GM23338 (cell line): ENCODE data around the gene COL15A1. TPM values are rescaled to one million over a fixed set of nuclear protein-coding genes. Genes with fewer than 3 reads are reported as not detected.

Experiments used
- ATAC-seq: fragments of 200-7000 bp; cut with Tn5 transposase; 3 replicates; pipeline ENCODE4 v1.9.1; 2020
- DNase-seq: peaks from one replicate; pipeline ENCODE4 v3.0.0-alpha.2; 2015; ENCODE audit warnings: low spot score
- H2AFZ ChIP-seq: fragments of 200-600 bp; sonication (generic); 2 replicates; pipeline ENCODE4 v1.8.0; 2016; ENCODE audit warnings: antibody characterized with exemption, mild to moderate bottlenecking, moderate library complexity
- H3F3A ChIP-seq: fragments of 200-600 bp; sonication (generic); replicated peaks from 2 replicates; pipeline ENCODE4 v1.8.0; 2017; ENCODE audit warnings: antibody characterized with exemption, mixed run types, low read depth
- H3K27ac ChIP-seq: fragments of 200-600 bp; sonication (generic); 2 replicates; pipeline ENCODE4 v1.6.1; 2016; ENCODE audit warnings: low read depth
- H3K27me3 ChIP-seq: fragments of 200-600 bp; sonication (generic); 2 replicates; pipeline ENCODE4 v1.8.0; 2016; ENCODE audit warnings: mild to moderate bottlenecking, mixed run types, moderate library complexity; ENCODE audit not compliant: insufficient read depth
- H3K36me3 ChIP-seq: fragments of 200-600 bp; sonication (generic); 2 replicates; pipeline ENCODE4 v1.8.0; 2016; ENCODE audit warnings: mild to moderate bottlenecking; ENCODE audit not compliant: insufficient read depth
- H3K4me1 ChIP-seq: fragments of 200-600 bp; sonication (generic); 2 replicates; pipeline ENCODE4 v1.8.0; 2016; ENCODE audit warnings: mild to moderate bottlenecking, moderate library complexity; ENCODE audit not compliant: insufficient read depth
- H3K4me2 ChIP-seq: fragments of 200-600 bp; sonication (generic); 2 replicates; pipeline ENCODE4 v1.7.1; 2017; ENCODE audit warnings: mixed run types
- H3K4me3 ChIP-seq: fragments of 200-600 bp; sonication (generic); 2 replicates; pipeline ENCODE4 v1.6.1; 2016; ENCODE audit warnings: mixed run types
- H3K79me2 ChIP-seq: fragments of 200-600 bp; sonication (generic); replicated peaks from 2 replicates; pipeline ENCODE4 v1.8.0; 2017; ENCODE audit warnings: mild to moderate bottlenecking; ENCODE audit not compliant: insufficient read depth
- H3K9me2 ChIP-seq: fragments of 200-600 bp; sonication (generic); 2 replicates; pipeline ENCODE4 v1.8.0; 2017; ENCODE audit not compliant: insufficient read depth
- H4K20me1 ChIP-seq: fragments of 200-600 bp; sonication (generic); replicated peaks from 2 replicates; pipeline ENCODE4 v1.8.0; 2017; ENCODE audit warnings: mild to moderate bottlenecking; ENCODE audit not compliant: insufficient read depth
- H3K27ac Mint-ChIP-seq: 2 replicates; pipeline ENCODE4 v1.8.0; 2020; ENCODE audit warnings: inconsistent platforms, mild to moderate bottlenecking, moderate library complexity, mixed read lengths
- H3K27me3 Mint-ChIP-seq: 3 replicates; pipeline ENCODE4 v1.8.0; 2022; ENCODE audit warnings: low read depth, mild to moderate bottlenecking, moderate library complexity, mixed read lengths, inconsistent platforms; ENCODE audit not compliant: insufficient read depth, poor library complexity
- H3K36me3 Mint-ChIP-seq: 3 replicates; pipeline ENCODE4 v1.8.0; 2021; ENCODE audit warnings: low read depth, mild to moderate bottlenecking, inconsistent platforms, moderate library complexity, mixed read lengths
- H3K4me1 Mint-ChIP-seq: 3 replicates; pipeline ENCODE4 v1.8.0; 2020; ENCODE audit warnings: mild to moderate bottlenecking, inconsistent platforms, mixed read lengths
- H3K4me3 Mint-ChIP-seq: 3 replicates; pipeline ENCODE4 v1.8.0; 2021; ENCODE audit warnings: moderate library complexity, mild to moderate bottlenecking, inconsistent platforms, mixed read lengths
- H3K9me3 Mint-ChIP-seq: 3 replicates; pipeline ENCODE4 v1.8.0; 2020; ENCODE audit warnings: moderate library complexity, mild to moderate bottlenecking, inconsistent platforms, mixed read lengths
- CREB1 ChIP-seq: fragments of 250-450 bp; sonication (Bioruptor Pico); IDR thresholded peaks from 2 replicates; pipeline ENCODE4 v1.5.0; 2020; ENCODE audit warnings: low read depth, mild to moderate bottlenecking, moderate library complexity
- EZH2 ChIP-seq: fragments of 200-600 bp; sonication (generic); IDR thresholded peaks from one replicate; pipeline ENCODE4 v1.8.0; 2017; ENCODE audit warnings: antibody characterized with exemption, mild to moderate bottlenecking, low read depth; ENCODE audit not compliant: unreplicated experiment
- EZH2phosphoT487 ChIP-seq: fragments of 200-600 bp; sonication (generic); IDR thresholded peaks from one replicate; pipeline ENCODE4 v1.8.1; 2018; ENCODE audit warnings: antibody characterized with exemption; ENCODE audit not compliant: unreplicated experiment
- NANOG ChIP-seq: IDR thresholded peaks from 2 replicates; pipeline ENCODE4 v1.6.1; 2016; ENCODE audit warnings: antibody characterized with exemption, borderline replicate concordance
- STAT1 ChIP-seq: IDR thresholded peaks from one replicate; pipeline ENCODE4 v1.6.1; 2016; ENCODE audit warnings: antibody characterized with exemption; ENCODE audit not compliant: unreplicated experiment
- ZNF114 ChIP-seq: fragments of 250-450 bp; sonication (Bioruptor Pico); IDR thresholded peaks from 2 replicates; pipeline ENCODE4 v1.5.0; 2020; ENCODE audit warnings: mild to moderate bottlenecking, moderate library complexity
- ZNF331 ChIP-seq: fragments of 250-450 bp; sonication (Bioruptor Pico); IDR thresholded peaks from 2 replicates; pipeline ENCODE4 v1.5.0; 2020; ENCODE audit warnings: low read depth, mild to moderate bottlenecking, moderate library complexity
- polyA plus RNA-seq: library from polyadenylated mRNA; unstranded; fragments of >200 nt; fragmentation: Nextera tagmentation; extraction: Ambion mirVana; gene quantifications from 2 replicates; pipeline ENCODE4 v1.2.1, GENCODE V29; 2016
- total RNA-seq: library from RNA; depleted of rRNA; stranded (reverse); fragments of >200 nt; shearing (Covaris generic); gene quantifications from 2 replicates; pipeline ENCODE4 v1.2.3, GENCODE V29; 2014
- TF ChIP-seq, protein P1 (sequence below): IDR thresholded peaks from 2 replicates; pipeline ENCODE4 v1.6.1; 2016; ENCODE audit warnings: antibody characterized with exemption
- TF ChIP-seq, protein P2 (sequence below), 2 experiments: fragments of 200-600 bp in 1 of 2; sonication (generic) in 1 of 2; conservative IDR thresholded peaks; 2 replicates each; pipeline versions ENCODE4 v1.5.1 to v1.6.1; 2016 to 2017; ENCODE audit warnings: antibody characterized with exemption in 2 of 2, low read depth in 2 of 2, mild to moderate bottlenecking in 2 of 2, moderate library complexity in 1 of 2
- TF ChIP-seq, protein P3 (sequence below): fragments of 250-450 bp; sonication (Bioruptor Pico); IDR thresholded peaks from 2 replicates; pipeline ENCODE4 v1.5.0; 2020; ENCODE audit warnings: mild to moderate bottlenecking, moderate library complexity

Gene COL15A1
- total and polyA plus RNA-seq, 2 experiments from 2014 or later, result 0.17 to 0.18 TPM

DNA sequence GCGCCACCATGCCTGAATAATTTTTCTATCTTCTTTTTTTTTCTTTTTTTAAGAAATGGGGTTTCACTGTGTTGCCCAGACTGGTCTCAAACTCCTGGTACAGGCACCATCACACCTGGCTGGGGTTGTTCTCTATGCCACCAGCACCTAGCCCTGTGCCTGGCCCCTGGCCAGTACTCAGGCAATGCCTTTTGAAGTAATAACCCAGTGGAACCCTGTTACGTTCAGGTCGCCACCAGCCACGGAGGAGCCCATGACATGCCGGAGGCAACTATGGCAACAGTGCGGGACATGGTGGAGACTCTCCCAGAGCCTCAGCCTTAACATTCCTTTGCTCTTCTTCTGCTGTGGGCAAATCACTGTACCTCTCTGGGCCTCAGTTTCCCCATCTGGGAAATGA, 14.1 kb downstream of the COL15A1 start:
- Histone ChIP-seq H3K27me3 (no peaks in the 10 kb centered on the region), H3K4me3 (no peak overlapping the region), H3K4me2 (no peak overlapping the region), H3K27ac (no peak overlapping the region), H2AFZ (no peak overlapping the region), H4K20me1 (no peaks in the 10 kb centered on the region), H3K4me1 (peaks cover 10% of the 10 kb centered on the region), H3K36me3 (no peaks in the 10 kb centered on the region), H3K9me2 (peaks cover 12% of the 10 kb centered on the region; the same call in 1 of the 2 replicates), H3F3A (no peaks in the 10 kb centered on the region), H3K79me2 (no peaks in the 10 kb centered on the region)
- no peak for DNase-seq
- H3K27ac Mint-ChIP-seq, result no peak overlapping the region
- H3K9me3 Mint-ChIP-seq, result peaks cover 15% of the 10 kb centered on the region
- no peaks in the 10 kb centered on the region for H3K36me3 Mint-ChIP-seq
- no peak overlapping the region for H3K4me3 Mint-ChIP-seq
- no peak for TF ChIP-seq CREB1 (CRISPR knock-in tag)
- TF ChIP-seq EZH2, result no peak
- TF ChIP-seq NANOG, result no peak
- TF ChIP-seq STAT1, result no peak
- TF ChIP-seq ZNF331, result no peak
- H3K4me1 Mint-ChIP-seq, result peaks cover 13% of the 10 kb centered on the region
- ATAC-seq, result no peak
- H3K27me3 Mint-ChIP-seq, result peaks cover 8% of the 10 kb centered on the region

DNA sequence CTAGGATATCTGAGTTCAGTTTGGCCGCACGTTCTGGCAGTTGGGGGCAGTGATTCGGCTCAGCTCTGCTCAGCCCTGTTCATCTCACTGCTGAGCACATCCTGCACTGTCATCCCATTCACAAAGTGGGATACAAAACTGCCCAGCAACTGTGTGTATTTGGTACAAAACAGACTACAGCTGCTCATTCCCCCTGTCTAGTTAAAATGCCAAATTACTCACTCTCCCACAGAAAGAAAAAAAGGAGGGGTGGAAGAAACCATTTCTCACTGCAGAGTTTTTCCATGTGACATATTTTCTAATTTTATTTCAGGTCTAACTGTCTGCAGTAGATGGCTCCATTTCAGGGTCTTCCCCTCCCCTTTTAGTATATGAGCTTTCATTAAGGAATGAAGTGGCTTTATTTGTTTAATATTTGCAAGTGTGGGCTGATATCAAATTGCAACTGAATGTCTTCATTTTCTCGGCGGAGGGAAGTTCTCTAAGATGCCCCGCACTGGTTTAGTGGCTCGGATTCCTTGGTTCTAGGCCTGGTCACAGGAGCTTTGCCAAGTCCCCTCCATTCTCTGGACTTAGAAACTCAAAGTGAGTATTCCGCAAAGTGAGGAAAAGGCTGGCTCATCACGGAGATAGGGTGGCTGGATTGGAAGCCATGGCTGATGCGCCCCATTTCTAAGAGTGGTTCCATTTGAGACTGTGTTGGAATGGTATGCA, 14.7 kb downstream of the COL15A1 start:
- Histone ChIP-seq H3K27ac (no peak overlapping the region), H3F3A (no peaks in the 10 kb centered on the region), H3K79me2 (no peaks in the 10 kb centered on the region), H3K4me3 (no peak overlapping the region), H3K9me2 (peaks cover 11% of the 10 kb centered on the region), H3K36me3 (no peaks in the 10 kb centered on the region), H3K4me1 (peaks cover 10% of the 10 kb centered on the region), H2AFZ (no peak overlapping the region), H4K20me1 (no peaks in the 10 kb centered on the region), H3K4me2 (no peak overlapping the region), H3K27me3 (no peaks in the 10 kb centered on the region)
- Mint-ChIP-seq H3K36me3 (no peaks in the 10 kb centered on the region), H3K4me3 (no peak overlapping the region), H3K27ac (no peak overlapping the region), H3K4me1 (peaks cover 19% of the 10 kb centered on the region), H3K9me3 (peaks cover 15% of the 10 kb centered on the region), H3K27me3 (peaks cover 8% of the 10 kb centered on the region)
- no peak for DNase-seq
- ATAC-seq, result no peak
- TF ChIP-seq, protein P1, sequence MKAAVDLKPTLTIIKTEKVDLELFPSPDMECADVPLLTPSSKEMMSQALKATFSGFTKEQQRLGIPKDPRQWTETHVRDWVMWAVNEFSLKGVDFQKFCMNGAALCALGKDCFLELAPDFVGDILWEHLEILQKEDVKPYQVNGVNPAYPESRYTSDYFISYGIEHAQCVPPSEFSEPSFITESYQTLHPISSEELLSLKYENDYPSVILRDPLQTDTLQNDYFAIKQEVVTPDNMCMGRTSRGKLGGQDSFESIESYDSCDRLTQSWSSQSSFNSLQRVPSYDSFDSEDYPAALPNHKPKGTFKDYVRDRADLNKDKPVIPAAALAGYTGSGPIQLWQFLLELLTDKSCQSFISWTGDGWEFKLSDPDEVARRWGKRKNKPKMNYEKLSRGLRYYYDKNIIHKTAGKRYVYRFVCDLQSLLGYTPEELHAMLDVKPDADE, result no peak
- no peak for TF ChIP-seq EZH2phosphoT487
- no peak for TF ChIP-seq NANOG
- TF ChIP-seq, protein P2, sequence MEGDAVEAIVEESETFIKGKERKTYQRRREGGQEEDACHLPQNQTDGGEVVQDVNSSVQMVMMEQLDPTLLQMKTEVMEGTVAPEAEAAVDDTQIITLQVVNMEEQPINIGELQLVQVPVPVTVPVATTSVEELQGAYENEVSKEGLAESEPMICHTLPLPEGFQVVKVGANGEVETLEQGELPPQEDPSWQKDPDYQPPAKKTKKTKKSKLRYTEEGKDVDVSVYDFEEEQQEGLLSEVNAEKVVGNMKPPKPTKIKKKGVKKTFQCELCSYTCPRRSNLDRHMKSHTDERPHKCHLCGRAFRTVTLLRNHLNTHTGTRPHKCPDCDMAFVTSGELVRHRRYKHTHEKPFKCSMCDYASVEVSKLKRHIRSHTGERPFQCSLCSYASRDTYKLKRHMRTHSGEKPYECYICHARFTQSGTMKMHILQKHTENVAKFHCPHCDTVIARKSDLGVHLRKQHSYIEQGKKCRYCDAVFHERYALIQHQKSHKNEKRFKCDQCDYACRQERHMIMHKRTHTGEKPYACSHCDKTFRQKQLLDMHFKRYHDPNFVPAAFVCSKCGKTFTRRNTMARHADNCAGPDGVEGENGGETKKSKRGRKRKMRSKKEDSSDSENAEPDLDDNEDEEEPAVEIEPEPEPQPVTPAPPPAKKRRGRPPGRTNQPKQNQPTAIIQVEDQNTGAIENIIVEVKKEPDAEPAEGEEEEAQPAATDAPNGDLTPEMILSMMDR (conservative IDR thresholded peaks at IDR 0.05; ENCODE audit: low read depth in 2 of 2), result no peak
- TF ChIP-seq STAT1, result no peak
- TF ChIP-seq ZNF114, result no peak
- TF ChIP-seq, protein P3, sequence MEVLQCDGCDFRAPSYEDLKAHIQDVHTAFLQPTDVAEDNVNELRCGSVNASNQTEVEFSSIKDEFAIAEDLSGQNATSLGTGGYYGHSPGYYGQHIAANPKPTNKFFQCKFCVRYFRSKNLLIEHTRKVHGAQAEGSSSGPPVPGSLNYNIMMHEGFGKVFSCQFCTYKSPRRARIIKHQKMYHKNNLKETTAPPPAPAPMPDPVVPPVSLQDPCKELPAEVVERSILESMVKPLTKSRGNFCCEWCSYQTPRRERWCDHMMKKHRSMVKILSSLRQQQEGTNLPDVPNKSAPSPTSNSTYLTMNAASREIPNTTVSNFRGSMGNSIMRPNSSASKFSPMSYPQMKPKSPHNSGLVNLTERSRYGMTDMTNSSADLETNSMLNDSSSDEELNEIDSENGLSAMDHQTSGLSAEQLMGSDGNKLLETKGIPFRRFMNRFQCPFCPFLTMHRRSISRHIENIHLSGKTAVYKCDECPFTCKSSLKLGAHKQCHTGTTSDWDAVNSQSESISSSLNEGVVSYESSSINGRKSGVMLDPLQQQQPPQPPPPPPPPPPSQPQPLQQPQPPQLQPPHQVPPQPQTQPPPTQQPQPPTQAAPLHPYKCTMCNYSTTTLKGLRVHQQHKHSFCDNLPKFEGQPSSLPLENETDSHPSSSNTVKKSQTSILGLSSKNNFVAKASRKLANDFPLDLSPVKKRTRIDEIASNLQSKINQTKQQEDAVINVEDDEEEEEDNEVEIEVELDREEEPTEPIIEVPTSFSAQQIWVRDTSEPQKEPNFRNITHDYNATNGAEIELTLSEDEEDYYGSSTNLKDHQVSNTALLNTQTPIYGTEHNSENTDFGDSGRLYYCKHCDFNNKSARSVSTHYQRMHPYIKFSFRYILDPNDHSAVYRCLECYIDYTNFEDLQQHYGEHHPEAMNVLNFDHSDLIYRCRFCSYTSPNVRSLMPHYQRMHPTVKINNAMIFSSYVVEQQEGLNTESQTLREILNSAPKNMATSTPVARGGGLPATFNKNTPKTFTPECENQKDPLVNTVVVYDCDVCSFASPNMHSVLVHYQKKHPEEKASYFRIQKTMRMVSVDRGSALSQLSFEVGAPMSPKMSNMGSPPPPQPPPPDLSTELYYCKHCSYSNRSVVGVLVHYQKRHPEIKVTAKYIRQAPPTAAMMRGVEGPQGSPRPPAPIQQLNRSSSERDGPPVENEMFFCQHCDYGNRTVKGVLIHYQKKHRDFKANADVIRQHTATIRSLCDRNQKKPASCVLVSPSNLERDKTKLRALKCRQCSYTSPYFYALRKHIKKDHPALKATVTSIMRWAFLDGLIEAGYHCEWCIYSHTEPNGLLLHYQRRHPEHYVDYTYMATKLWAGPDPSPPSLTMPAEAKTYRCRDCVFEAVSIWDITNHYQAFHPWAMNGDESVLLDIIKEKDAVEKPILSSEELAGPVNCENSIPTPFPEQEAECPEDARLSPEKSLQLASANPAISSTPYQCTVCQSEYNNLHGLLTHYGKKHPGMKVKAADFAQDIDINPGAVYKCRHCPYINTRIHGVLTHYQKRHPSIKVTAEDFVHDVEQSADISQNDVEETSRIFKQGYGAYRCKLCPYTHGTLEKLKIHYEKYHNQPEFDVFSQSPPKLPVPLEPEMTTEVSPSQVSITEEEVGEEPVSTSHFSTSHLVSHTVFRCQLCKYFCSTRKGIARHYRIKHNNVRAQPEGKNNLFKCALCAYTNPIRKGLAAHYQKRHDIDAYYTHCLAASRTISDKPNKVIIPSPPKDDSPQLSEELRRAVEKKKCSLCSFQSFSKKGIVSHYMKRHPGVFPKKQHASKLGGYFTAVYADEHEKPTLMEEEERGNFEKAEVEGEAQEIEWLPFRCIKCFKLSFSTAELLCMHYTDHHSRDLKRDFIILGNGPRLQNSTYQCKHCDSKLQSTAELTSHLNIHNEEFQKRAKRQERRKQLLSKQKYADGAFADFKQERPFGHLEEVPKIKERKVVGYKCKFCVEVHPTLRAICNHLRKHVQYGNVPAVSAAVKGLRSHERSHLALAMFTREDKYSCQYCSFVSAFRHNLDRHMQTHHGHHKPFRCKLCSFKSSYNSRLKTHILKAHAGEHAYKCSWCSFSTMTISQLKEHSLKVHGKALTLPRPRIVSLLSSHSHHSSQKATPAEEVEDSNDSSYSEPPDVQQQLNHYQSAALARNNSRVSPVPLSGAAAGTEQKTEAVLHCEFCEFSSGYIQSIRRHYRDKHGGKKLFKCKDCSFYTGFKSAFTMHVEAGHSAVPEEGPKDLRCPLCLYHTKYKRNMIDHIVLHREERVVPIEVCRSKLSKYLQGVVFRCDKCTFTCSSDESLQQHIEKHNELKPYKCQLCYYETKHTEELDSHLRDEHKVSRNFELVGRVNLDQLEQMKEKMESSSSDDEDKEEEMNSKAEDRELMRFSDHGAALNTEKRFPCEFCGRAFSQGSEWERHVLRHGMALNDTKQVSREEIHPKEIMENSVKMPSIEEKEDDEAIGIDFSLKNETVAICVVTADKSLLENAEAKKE, result no peak
